Measurements from ENCODE around the gene RAB15.

Gene RAB15

GRCh38 chr14:64940336-64940910 is 31.7 kb downstream of the RAB15 start:
- H2AFZ ChIP-seq (ENCODE audit: low read length) = no peak overlapping the region
- H3K9me2 ChIP-seq (replicated peaks; ENCODE audit: insufficient read depth, low read length) = no peaks in the 10 kb centered on the region
- H3K9ac ChIP-seq (ENCODE audit: low read length) = no peak overlapping the region
- H3K27me3 ChIP-seq (replicated peaks; ENCODE audit: insufficient read depth, low read length) = no peaks in the 10 kb centered on the region
- no peaks in the 10 kb centered on the region for H3K36me3 ChIP-seq (replicated peaks; ENCODE audit: insufficient read depth, low read length)
- H3K79me2 ChIP-seq (ENCODE audit: low read length) = peaks cover 7% of the 10 kb centered on the region
- H3K4me1 ChIP-seq (ENCODE audit: low read length) = peaks cover 24% of the 10 kb centered on the region
- H4K20me1 ChIP-seq (ENCODE audit: insufficient read depth, low read length) = no peaks in the 10 kb centered on the region
- no peaks in the 10 kb centered on the region for H3K9me3 ChIP-seq (replicated peaks; ENCODE audit: insufficient read depth, low read length)
- DNase-seq = no peak
- peaks cover 11% of the 10 kb centered on the region; the same call in 1 of the 2 replicates for H3F3A ChIP-seq (ENCODE audit: insufficient read depth, low read length)
- no peak overlapping the region for H3K4me3 ChIP-seq (ENCODE audit: low read length)
- no peak overlapping the region for H3K27ac ChIP-seq (ENCODE audit: low read length)
- no peak overlapping the region for H3K4me2 ChIP-seq (ENCODE audit: low read depth, low read length)
- TF ChIP-seq CTCF (IDR thresholded peaks at IDR 0.05; ENCODE audit: low read length) = no peak
- TF ChIP-seq EZH2 (optimal IDR thresholded peaks at IDR 0.05; ENCODE audit: low read depth, low read length) = no peak
- no peak for TF ChIP-seq EZH2phosphoT487 (IDR thresholded peaks at IDR 0.05; ENCODE audit: low read length)

DNA sequence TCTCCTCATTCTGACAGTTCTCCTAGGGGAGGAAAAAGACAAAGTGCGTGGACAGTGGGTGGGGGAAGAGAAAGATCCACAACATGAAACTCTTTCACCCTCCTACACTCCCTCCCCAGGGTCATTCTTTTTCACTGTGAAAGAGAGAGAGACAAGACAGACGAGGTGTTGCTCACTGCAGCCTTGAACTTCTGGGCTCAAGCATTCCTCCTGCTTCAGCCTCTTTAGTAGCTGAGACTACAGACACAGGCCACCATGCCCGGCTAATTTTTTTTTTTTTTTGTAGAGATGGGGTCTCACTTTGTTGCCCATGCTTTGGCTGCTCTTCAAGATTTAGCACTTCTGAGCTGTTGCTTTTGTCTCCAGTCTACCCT is 32.3 kb downstream of the RAB15 start:
- H3K4me1 ChIP-seq (ENCODE audit: low read length) = peaks cover 25% of the 10 kb centered on the region
- no peak overlapping the region for H3K9ac ChIP-seq (ENCODE audit: low read length)
- H2AFZ ChIP-seq (ENCODE audit: low read length) = no peak overlapping the region
- H3K9me2 ChIP-seq (replicated peaks; ENCODE audit: insufficient read depth, low read length) = no peaks in the 10 kb centered on the region
- H3K9me3 ChIP-seq (replicated peaks; ENCODE audit: insufficient read depth, low read length) = no peaks in the 10 kb centered on the region
- no peak for DNase-seq
- peaks cover 7% of the 10 kb centered on the region for H3K79me2 ChIP-seq (ENCODE audit: low read length)
- no peaks in the 10 kb centered on the region for H4K20me1 ChIP-seq (ENCODE audit: insufficient read depth, low read length)
- no peak overlapping the region for H3K4me3 ChIP-seq (ENCODE audit: low read length)
- H3K27me3 ChIP-seq (replicated peaks; ENCODE audit: insufficient read depth, low read length) = no peaks in the 10 kb centered on the region
- no peak overlapping the region for H3K4me2 ChIP-seq (ENCODE audit: low read depth, low read length)
- TF ChIP-seq CTCF (IDR thresholded peaks at IDR 0.05; ENCODE audit: low read length) (no peak), EZH2 (optimal IDR thresholded peaks at IDR 0.05; ENCODE audit: low read depth, low read length) (no peak)
- no peak overlapping the region for H3K27ac ChIP-seq (ENCODE audit: low read length)
- H3K36me3 ChIP-seq (replicated peaks; ENCODE audit: insufficient read depth, low read length) = no peaks in the 10 kb centered on the region
- peaks cover 11% of the 10 kb centered on the region; the same call in 1 of the 2 replicates for H3F3A ChIP-seq (ENCODE audit: insufficient read depth, low read length)

DNA sequence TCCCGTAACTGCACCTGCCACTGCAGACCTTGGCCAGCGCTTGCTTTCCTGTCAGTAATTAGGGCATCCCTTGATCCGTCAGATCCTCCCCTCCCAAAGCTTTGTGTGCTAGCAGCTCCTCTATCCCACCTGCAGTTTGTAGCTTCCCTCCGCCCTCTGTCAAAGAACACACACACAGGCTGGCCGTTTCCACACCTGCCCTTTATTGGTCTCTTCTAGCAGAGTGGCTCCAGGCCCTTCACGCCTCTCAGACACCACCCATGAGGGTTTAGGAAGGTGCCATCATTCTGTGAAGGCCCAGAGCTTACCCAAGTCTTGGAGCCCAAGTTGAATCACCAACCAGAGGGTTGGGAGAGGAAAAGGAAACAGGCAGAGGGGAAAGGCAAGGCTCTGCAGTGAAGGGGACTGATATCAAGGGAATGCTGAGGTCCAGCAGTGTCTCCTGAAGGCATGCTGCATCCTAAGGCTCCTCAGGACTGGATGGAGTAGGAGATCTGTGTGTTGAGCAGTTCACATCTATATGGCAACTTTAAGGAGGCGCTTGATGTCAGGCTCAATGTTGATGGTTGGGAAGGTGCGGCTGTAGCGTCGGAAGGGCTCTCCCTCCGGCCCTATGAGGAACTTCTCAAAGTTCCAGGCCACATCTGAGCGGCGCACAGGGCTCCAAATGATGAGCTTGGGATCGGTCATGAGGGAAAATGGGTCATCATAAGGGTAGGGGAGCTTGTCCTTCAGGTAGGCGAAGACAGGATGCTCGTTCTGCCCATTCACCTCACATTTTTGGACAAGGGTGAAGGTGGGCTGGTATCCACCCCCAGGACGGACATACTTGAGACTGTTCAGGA is 32.9 kb downstream of the RAB15 start:
- Histone ChIP-seq H3K36me3 (replicated peaks; ENCODE audit: insufficient read depth, low read length) (no peaks in the 10 kb centered on the region), H3K79me2 (ENCODE audit: low read length) (peaks cover 7% of the 10 kb centered on the region), H2AFZ (ENCODE audit: low read length) (no peak overlapping the region), H3F3A (ENCODE audit: insufficient read depth, low read length) (peaks cover 11% of the 10 kb centered on the region; the same call in 1 of the 2 replicates), H3K4me3 (ENCODE audit: low read length) (no peak overlapping the region), H3K27me3 (replicated peaks; ENCODE audit: insufficient read depth, low read length) (no peaks in the 10 kb centered on the region), H3K4me2 (ENCODE audit: low read depth, low read length) (no peak overlapping the region), H3K27ac (ENCODE audit: low read length) (no peak overlapping the region), H4K20me1 (ENCODE audit: insufficient read depth, low read length) (no peaks in the 10 kb centered on the region), H3K9me2 (replicated peaks; ENCODE audit: insufficient read depth, low read length) (no peaks in the 10 kb centered on the region), H3K9me3 (replicated peaks; ENCODE audit: insufficient read depth, low read length) (no peaks in the 10 kb centered on the region), H3K4me1 (ENCODE audit: low read length) (peaks cover 25% of the 10 kb centered on the region), H3K9ac (ENCODE audit: low read length) (no peak overlapping the region)
- no peak for DNase-seq
- TF ChIP-seq CTCF (IDR thresholded peaks at IDR 0.05; ENCODE audit: low read length) = no peak
- no peak for TF ChIP-seq EZH2 (optimal IDR thresholded peaks at IDR 0.05; ENCODE audit: low read depth, low read length)
- TF ChIP-seq EZH2phosphoT487 (IDR thresholded peaks at IDR 0.05; ENCODE audit: low read length) = no peak
